ENCODE data around the gene MOCS3. TPM values are rescaled to one million over a fixed set of nuclear protein-coding genes. Genes with fewer than 3 reads are reported as not detected.

Gene MOCS3
- total and polyA plus RNA-seq, 2 donors from 2014 or later: 1.9 to 5.1 TPM

DNA sequence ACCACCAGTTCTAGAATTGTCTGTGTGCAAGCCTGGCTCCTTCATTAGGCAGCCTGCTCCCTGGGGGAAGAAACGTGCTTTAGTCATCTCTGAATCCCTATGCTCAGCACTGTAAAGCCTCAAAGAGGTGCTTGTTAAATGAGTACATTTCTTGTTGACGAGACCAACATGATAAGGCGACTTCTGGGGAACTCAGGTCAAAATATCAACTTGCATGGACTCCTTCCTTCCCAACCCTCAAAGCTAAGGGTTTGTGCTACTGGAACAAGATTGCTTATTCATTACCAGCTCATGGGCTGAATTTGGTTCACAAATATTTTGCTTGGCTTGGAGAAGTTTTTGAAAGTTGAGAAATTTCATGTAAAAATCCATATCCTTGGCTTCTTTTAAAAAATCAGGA lies 53.7 kb downstream of the MOCS3 start:
- H3K4me3 ChIP-seq (ENCODE audit: low read length in 3 of 3): no peak overlapping the region
- DNase-seq (no peak), FAIRE-seq (no peak)
- H3K36me3 ChIP-seq (ENCODE audit: control insufficient read depth in 2 of 3, insufficient read depth in 3 of 3, low read length in 3 of 3): no peaks in the 10 kb centered on the region
- no peak overlapping the region for H3K9ac ChIP-seq (ENCODE audit: low read length in 3 of 3)
- H3K9me3 ChIP-seq (ENCODE audit: control insufficient read depth in 2 of 3, insufficient read depth in 1 of 3, low read length in 3 of 3): no peaks in the 10 kb centered on the region
- intact Hi-C loops (cut with DNase I): no loop called here
- TF ChIP-seq, protein P1, sequence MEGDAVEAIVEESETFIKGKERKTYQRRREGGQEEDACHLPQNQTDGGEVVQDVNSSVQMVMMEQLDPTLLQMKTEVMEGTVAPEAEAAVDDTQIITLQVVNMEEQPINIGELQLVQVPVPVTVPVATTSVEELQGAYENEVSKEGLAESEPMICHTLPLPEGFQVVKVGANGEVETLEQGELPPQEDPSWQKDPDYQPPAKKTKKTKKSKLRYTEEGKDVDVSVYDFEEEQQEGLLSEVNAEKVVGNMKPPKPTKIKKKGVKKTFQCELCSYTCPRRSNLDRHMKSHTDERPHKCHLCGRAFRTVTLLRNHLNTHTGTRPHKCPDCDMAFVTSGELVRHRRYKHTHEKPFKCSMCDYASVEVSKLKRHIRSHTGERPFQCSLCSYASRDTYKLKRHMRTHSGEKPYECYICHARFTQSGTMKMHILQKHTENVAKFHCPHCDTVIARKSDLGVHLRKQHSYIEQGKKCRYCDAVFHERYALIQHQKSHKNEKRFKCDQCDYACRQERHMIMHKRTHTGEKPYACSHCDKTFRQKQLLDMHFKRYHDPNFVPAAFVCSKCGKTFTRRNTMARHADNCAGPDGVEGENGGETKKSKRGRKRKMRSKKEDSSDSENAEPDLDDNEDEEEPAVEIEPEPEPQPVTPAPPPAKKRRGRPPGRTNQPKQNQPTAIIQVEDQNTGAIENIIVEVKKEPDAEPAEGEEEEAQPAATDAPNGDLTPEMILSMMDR (IDR thresholded peaks at IDR 0.05; ENCODE audit: borderline replicate concordance, extremely low read depth, insufficient read depth): no peak
- no peaks in the 10 kb centered on the region for H3K27me3 ChIP-seq (ENCODE audit: control insufficient read depth, insufficient read depth, low read length)
- H3K4me1 ChIP-seq (ENCODE audit: control insufficient read depth in 2 of 3, insufficient read depth in 2 of 3, low read depth in 1 of 3, low read length in 3 of 3): no peaks in the 10 kb centered on the region
- H3K27ac ChIP-seq (ENCODE audit: low read depth in 2 of 2, low read length in 2 of 2): no peak overlapping the region

Other genes with a start within 250 kb of the MOCS3 start
- gene PARD6B, start 227.2 kb upstream of the MOCS3 start, total RNA-seq: 72.0 TPM
- 9.2 TPM for gene PARD6B, start 227.2 kb upstream of the MOCS3 start, polyA plus RNA-seq (ENCODE audit: insufficient read depth, low read depth, low replicate concordance)
- 10.6 TPM for gene BCAS4, start 163.8 kb upstream of the MOCS3 start, total RNA-seq
- 17.1 TPM for gene BCAS4, start 163.8 kb upstream of the MOCS3 start, polyA plus RNA-seq (ENCODE audit: insufficient read depth, low read depth, low replicate concordance)
- gene ADNP, start 27.4 kb upstream of the MOCS3 start, total RNA-seq: 66.7 TPM
- gene ADNP, start 27.4 kb upstream of the MOCS3 start, polyA plus RNA-seq (ENCODE audit: insufficient read depth, low read depth, low replicate concordance): 32.0 TPM
- gene DPM1, start 286 bp upstream of the MOCS3 start, total RNA-seq: 32.4 TPM
- 53.2 TPM for gene DPM1, start 286 bp upstream of the MOCS3 start, polyA plus RNA-seq (ENCODE audit: insufficient read depth, low read depth, low replicate concordance)
- 0.35 TPM for gene KCNG1, start 64.3 kb downstream of the MOCS3 start, total RNA-seq
- gene KCNG1, start 64.3 kb downstream of the MOCS3 start, polyA plus RNA-seq (ENCODE audit: insufficient read depth, low read depth, low replicate concordance): 0.58 TPM

Measured in kidney (tissue), 14 donors.